NCI-H128 (cell line): ENCODE measurements around the gene CDC7.
"Not testable (repeated sequence)": the region's sequence is repeated elsewhere in the genome, so short reads cannot be mapped to it uniquely, and the experiment has no call there.

Source experiments
- DNase-seq: peaks from one replicate; lab custom pipeline; 2025; ENCODE audit not compliant: unreplicated experiment; lab: John Stamatoyannopoulos, UW

Gene CDC7

DNA sequence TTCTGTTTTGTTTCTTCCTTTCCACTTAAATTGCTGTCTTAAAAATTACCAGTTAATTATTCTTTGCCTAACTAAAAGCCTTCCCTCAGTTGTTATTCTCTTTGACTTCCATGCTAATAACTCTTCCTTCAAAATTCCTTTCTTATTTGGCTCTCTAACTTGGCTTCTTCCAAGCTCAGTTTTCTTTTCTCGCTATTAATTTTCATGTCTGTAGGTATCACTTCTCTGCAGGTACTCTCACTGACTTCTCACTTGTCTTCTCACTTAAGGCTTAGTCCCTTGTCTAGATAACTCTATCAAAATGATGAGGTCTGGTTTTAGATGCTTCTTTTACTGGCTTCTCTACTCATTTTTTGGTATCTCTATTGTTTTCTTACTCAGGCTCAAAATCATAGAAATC lies 10.1 kb downstream of the CDC7 start:
- DNase-seq = no peak

DNA sequence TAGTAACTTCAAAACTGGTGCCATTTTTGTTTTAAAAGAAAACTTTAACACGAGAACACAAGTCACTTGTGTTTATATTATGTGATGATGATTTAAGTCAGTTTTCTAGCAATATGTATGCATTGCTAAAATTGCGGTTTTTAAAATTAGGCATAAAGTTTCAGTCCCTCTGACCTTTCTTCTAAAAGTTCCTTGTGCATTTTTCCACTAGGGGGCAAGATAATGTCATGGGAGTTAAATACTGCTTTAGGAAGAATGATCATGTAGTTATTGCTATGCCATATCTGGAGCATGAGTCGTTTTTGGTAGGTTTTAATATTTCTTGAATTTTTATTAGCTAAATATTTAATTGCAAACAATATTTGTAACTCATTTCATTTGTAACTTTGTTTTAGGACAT lies 10.7 kb downstream of the CDC7 start:
- DNase-seq = no peak

DNA sequence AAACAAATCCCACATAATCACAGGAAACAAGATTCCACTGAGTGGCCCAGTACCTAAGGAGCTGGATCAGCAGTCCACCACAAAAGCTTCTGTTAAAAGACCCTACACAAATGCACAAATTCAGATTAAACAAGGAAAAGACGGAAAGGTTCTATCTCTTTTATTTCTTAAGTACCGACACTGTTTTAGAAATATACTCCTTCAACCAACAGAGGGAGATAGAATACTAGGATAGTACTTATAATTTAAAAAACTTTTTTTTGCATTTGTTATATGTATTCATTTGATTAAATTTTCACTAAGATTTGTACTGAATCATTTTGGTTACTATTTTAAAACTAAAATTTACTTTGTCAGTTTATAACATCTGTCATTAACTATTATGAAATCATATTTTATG lies 12.5 kb downstream of the CDC7 start:
- DNase-seq = no peak

DNA sequence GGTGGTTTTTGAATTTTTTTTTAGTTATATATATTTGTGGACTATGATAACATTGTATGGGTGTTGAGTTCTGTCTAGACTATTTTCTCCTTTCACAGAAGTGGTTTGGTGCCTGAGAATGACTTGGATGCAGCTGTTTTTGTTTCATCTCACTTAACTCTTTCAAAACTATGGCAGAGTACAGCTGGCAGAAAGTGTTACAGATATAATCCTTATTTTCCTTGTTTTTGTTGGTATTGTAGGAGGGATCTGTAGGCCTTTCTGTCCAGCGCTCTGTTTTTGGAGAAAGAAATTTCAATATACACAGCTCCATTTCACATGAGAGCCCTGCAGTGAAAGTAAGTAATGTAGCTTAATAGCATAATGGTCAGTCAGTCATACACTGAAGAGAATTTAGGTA lies 13.1 kb downstream of the CDC7 start:
- no peak for DNase-seq

DNA sequence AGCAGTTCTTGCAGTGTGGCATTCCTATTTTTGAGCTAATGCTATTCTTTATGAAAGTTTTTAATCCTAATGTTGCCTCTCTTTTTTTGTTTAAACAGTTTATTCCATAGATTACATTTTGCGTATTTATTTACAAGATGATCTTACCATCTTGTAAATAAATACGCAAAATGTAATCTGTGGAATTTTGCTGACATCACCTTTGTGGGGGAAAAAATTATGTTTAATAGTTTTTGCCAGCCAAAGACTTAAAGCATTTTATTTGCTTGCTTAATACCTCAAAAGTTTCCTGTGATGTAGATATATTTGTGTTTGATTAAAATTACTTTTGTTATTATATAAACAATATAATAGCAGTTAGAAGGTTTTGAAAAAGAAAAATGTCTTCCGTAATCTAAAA lies 15.3 kb downstream of the CDC7 start:
- DNase-seq = no peak

DNA sequence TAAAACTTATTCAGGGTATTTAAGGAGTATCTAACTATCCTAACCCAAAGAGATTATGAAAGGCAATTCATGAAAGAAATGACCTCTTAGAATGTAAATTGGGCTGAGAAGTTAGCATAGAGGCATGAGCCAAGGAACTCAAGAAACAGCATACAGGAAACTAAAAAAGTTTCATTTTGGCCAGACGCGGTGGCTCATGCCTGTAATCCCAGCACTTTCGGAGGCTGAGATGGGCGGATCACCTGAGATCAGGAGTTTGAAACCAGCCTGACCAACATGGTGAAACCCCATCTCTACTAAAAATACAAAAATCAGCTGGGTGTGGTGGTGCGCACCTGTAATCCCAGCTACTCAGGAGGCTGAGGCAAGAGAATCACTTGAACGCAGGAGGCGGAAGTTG lies 16.0 kb downstream of the CDC7 start:
- DNase-seq = not testable (repeated sequence)

DNA sequence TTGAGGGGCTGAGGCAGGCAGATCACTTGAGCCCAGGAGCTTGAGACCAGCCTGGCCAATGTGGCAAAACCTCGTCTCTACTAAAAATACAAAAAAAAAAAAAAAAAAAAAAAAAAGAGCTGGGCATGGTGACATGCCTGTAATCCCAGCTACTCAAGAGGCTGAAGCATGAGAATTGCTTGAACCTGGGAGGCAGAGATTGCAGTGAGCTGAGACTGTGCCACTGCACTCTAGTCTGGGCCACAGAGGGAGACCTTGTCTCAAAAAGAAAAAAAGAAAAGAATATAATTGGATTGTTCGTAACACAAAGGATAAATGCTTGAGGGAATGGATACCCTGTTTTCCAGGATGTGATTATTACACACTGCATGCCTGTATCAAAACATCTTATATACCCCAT lies 18.5 kb downstream of the CDC7 start:
- DNase-seq = not testable (repeated sequence)

DNA sequence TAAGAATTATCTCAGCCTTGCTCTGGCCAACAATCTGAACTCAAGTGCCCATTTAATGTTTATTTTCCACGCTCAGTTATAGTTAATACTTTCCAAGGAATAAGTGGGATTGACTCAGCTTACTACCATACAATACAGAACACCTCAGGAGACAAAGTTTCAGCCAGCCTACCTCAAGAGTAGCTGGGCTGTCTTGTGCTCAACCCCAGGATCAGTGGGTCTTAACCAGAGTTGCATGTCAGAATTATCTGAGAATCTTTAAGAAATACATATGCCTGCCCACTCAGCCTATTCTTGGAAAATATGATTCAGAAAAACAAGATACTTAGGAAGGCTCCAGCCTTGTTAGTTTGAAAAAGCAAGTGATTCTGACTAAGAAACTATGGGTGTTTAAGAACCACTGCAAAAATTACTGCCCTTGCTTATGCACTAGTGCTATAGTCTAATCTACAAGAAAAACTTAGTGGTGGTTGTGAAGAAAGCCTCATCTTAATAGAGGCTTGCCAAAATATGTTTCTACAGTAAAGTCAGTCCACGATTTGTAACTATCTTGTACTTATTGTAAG lies 20.4 kb downstream of the CDC7 start:
- no peak for DNase-seq

DNA sequence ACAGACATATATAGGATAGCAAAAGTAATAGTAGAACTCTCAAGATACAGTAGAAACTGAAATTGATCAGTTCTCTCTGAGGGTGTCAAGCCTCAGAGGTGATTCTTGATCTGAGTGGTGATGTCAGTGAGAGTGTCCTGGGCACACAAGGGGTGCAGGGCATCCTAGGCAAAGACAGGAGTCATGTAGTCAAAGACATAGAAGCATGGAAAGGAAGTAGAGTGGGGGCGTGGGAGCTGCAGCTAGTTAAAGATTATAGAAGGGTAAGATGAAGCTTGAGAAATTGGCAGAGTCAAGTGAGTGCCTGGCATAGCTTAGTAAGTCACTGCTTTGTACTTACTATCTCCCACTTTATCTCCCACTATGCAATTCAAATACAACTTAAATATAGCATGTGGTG lies 22.8 kb downstream of the CDC7 start:
- no peak for DNase-seq

DNA sequence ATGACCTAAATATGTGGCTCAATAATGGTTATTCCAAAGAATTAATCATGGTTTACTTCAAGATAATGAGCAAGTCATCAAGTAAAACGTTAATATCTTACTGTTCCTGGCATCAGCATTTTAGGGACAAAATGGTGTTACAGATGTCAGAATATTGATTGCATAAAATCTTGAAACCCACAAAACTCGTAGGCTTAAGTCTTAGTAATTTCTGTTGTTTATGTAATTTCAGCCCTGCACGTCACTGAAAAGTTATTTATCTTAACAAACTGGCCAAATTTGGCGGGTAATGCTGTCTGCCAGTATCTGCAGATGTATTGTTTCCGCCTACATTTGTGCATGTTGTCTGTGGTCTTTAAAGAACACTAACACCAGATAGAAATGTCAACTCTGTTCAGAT lies 25.8 kb downstream of the CDC7 start:
- no peak for DNase-seq

DNA sequence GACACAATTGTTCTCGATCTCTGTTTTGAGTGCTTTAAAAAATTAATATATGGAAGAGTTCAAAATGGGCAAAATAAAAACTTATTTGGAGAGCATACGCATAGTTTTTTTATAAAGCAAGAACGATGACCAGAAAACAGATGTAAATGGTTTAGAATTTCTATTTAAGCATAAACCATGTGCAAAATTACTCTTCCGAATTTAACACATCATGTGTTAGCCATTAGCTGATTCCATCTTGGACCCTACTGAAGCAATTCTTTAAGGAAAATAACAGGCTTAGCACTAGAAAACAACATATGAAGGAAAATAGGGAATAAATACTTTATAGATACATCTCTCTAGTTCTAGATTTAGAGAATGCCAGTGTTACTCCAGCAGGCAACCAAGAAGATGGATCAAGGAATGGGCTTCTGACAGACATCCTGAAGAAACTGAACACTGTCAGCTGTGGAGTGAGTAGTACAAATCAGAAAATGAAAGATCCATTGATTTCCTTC lies 26.7 kb downstream of the CDC7 start:
- no peak for DNase-seq

DNA sequence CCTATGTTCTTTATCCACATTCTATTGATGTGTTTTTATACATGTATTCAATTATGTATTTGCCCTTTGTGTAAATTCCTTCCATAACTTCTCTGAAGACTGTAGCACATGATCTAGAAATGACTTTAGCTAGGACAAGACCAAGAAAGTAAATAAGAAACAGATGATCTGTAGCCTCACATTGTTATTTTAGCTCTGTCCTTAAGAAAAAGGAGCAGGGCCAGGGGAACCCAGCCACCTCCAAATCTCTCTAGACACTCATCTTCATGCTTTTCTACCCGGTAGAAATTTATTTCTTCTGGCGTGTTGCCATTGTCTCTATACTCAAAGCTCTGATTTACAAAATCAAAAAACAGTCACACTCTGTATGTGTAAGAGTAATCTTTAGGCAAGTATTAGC lies 27.1 kb downstream of the CDC7 start:
- DNase-seq = no peak

DNA sequence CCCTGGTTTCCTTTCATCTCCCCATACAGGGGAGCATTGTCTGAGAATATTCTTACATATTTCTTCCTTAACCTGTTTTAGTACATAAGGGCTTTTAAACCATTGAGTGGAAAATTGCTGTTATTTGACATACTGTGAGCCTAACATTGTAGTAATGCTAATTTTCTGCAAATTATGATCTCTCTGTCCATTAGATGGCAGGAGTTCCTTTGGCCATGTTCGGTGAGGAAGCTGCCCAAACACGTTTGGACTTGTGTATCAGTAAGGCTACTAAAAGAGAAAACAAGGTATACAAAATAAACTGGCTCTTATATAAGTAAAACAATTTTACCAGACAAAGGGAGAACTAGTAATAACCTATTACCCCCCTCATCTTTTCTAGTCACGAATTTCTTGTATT lies 29.2 kb downstream of the CDC7 start:
- DNase-seq = no peak

DNA sequence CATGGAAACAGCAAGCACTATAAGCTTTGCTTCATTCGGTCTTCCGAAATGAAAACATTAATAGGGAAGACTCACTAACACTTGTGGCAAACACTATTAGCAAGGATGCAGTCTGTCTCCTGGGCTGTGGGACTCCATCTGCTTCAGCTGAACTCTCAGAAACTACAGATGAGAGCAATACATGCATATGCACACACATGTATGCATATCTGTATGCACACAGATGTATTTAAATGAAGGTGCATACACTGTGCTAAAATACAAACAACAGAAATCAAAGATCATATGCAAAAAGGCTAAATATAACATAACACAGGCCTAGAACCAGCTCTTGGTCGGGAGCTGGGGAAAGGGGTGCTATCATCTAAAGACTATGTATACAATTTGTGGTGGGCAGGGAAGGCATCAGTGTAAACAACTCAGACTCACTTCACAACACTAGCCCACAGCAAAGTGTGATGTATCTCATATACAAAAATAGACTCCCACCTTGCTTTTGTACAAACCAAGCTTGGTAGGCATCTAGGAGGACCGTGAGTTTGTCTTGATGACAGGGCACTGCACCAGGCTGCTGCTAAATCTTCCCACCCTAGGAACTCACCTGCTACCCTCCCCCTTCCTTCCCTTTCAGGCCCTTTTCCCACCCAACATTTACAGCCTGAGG lies 32.8 kb downstream of the CDC7 start:
- DNase-seq = no peak

DNA sequence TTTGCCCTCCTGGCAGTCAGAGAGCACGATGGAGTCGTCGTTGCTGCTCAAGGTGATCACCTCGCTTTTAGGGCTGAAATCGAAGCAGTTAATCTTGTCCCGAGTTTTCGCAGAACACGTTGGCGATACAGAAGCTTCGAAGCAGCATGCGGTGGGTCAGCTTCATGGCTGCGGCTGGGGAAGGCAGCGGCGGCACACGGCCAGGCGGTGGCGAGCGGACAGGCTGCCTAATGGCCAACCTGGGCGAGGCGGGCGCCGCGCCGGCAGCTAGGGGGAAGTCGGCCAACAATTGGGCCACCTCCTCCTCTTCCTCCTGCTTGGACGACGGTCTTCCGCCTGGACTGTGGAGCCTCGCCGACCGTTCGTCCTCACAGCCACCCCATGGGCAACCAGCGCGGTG lies 34.8 kb downstream of the CDC7 start:
- DNase-seq = no peak

DNA sequence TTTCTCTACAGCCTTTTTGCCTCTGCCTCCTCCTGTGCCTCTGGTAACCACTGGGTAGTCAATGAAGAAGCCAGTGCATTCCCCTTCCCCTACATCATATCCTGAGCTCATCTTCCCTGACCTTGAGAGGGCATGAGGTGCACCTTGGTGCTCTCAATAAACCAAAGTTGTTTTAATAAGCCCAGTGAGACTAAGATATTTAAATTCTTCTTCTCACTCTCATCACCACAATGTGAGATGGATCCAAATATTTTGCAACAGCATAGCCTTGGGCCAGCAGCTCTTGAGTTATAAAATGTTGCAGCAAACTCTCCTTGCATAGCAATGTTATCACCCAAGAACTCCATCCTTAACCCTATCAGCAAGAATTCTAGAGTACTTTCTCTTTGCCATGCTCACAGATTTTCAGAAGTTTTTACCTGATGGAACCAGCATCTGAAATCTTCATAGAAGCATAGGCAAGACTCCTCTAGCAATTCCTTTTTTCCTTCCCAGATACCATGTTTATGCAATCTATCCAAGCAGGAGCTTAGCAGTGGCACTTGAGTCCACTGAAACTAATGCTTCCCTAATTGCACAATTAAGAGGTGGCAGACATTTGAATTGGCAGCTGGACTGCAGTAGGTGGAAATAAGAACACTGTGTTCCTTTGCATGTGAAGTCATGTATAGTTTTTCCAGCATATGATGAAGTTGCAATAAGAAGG lies 36.8 kb downstream of the CDC7 start:
- no peak for DNase-seq

DNA sequence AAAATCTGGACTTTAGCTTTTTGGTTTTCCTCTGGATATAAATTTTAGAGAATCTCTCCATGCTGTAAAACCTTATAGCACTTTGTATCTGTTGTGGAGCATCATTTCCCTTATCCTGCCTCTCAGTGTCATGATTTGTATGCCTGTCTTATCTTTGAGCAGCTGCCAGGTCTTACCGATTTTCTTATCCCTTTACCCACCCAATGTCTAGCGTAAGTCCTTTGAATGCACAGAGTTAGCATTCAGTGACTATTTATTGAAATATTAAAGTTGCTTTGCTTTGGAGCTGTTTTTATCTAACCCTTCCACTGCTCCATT lies 37.3 kb downstream of the CDC7 start:
- DNase-seq = no peak

DNA sequence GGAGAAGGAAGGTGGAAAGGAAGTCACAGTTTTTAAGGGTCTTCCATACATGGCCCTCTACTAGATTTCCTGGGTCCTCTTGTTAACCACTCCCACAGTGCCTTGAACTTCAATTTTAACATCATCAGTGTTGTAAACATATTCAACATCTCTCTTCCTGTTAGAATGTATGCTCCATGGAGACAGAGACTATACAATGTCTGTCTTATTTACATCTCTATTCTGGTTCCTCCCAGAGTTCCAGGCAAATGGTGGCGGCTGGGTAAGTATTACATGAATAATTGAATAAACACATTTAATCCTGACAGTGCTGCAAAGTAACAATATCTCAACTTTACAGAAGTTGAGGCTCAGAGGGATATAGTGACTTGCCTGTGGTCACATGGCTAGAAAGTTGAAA lies 40.3 kb downstream of the CDC7 start:
- no peak for DNase-seq

DNA sequence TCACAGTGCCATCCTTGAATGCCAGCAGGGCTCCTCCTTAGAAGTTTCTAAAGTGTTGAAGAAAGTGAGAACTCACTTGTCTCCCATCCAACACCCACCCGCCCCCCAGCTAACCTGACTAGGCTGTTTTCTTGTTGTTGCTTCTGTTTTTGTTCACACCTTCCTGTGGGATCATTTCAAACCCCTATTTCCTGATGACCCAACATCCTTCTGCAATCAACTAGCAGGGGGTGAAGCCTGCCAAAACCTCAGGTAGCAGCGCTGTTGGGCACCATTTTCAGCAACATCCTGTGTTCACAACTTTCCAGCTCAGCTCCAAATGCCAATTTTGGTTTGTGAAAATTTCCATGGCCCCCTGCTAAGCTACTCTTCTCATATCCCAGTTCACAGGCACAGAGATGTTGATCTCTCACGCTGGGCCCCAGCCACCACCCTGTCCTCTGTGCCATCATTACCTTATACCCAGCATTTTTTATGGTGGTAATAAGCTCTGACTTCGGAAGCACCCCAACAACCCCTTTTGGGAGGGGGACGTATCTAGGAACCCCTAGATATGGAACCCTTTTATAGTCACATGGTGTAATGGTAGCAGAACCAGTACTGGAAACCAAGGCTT lies 41.4 kb downstream of the CDC7 start:
- DNase-seq = no peak

DNA sequence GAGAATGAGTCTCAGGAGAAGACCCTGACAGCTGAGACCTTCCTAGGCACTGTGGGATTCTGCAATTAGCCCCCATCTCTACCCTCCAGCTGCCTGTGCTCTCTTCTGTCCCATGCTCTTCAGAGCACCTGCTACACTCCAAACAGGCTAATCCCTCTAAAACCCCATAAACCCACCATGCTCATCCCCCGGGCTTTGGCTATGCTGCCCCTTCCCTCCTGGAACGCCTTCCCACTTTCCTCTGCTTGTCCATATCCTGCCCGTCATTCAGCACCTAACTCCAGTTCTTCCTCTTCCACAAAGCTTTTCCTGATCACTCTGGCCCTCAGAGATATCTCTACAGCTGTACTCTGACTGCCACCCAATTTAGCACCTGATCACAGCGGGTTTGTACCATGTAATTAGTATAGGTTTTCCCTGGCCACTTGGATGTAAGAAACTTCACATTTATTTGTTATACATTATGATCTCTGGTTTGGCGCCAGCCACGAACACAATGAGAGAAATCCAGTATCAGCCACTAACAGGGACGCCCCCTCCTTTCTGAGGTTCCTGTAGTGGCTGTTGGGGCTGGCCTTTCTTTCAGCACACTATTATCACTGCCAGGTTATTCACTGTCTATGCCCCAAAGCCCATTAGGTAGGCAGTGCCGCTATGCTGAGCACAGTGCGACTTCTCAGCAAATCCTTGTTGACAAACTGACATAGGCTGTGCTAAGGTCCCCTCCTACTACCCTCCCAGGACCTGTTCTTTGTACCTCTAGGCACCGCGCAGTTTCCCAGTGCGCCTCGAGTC lies 45.1 kb downstream of the CDC7 start:
- DNase-seq = no peak

DNA sequence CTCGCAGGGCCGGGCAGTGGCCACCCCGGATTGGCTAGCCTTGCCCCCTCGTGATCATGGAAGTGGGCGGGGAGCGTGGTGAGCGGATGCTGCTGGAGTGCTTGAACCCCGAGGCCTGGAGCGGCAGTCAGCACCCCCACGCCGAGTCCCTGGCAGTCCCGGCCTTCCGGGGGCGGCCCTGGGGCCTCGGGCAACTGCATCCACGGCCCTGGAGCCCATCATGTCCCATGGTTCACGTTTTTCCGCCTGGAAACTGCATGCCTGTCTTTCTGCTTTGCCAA lies 45.6 kb downstream of the CDC7 start:
- DNase-seq = no peak

DNA sequence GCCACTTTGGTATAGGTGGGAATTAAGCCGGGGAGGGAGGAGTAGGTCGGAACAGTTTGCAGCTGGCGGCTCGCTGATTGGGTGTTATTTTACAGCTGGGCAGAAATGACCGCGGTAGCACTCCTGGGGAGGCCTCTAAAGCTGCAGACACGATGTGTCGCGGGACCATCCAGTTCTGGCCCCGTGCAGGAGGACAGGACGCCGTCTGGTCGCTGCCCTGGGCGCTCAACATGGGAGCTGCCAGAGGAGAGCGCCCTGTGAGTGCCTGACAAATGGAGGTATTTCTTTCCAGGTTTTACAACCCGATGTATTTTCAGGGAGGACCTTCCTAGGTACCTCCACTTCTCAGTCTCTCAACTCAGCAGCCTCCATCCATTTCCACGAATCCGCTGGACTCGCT lies 46.2 kb downstream of the CDC7 start:
- DNase-seq = no peak
